HL-60 (cell line): Measurements from ENCODE around the gene TSPAN15.

Experiments
- DNase-seq, 2 experiments: peaks; one replicate each; pipeline ENCODE4 v3.0.0-alpha.2; 2010 to 2020; ENCODE audit warnings: low read depth in 1 of 2, low spot score in 1 of 2
- H3K27ac ChIP-seq: fragments of 250-450 bp; sonication (Bioruptor Pico); replicated peaks from 2 replicates; pipeline ENCODE4 v1.5.1; 2020; ENCODE audit warnings: mild to moderate bottlenecking, moderate library complexity
- H3K27me3 ChIP-seq: fragments of 250-450 bp; sonication (Bioruptor Pico); 2 replicates; pipeline ENCODE4 v1.5.1; 2021; ENCODE audit warnings: mild to moderate bottlenecking, moderate library complexity; ENCODE audit not compliant: insufficient read depth, poor library complexity, severe bottlenecking
- H3K4me3 ChIP-seq: replicated peaks from 2 replicates; pipeline ENCODE4 v1.5.1; 2011; ENCODE audit warnings: mild to moderate bottlenecking, control low read depth, low read length; ENCODE audit not compliant: insufficient read depth
- GABPA ChIP-seq: IDR thresholded peaks from 2 replicates; pipeline ENCODE4 v1.6.1; 2012; ENCODE audit warnings: low read depth
- POLR2AphosphoS5 ChIP-seq: IDR thresholded peaks from 2 replicates; pipeline ENCODE4 v1.6.1; 2012; ENCODE audit warnings: low read depth
- SPI1 ChIP-seq: IDR thresholded peaks from 2 replicates; pipeline ENCODE4 v1.6.1; 2012; ENCODE audit warnings: low read depth, mild to moderate bottlenecking, borderline replicate concordance
- TF ChIP-seq, protein P1 (sequence below): IDR thresholded peaks from one replicate; pipeline ENCODE4 v1.5.1; 2011; ENCODE audit warnings: low read length, control low read depth, inconsistent platforms; ENCODE audit not compliant: insufficient read depth
- TF ChIP-seq, protein P2 (sequence below): IDR thresholded peaks from 2 replicates; pipeline ENCODE4 v1.6.1; 2012; ENCODE audit warnings: low read depth; ENCODE audit not compliant: insufficient replicate concordance

TSPAN15 gene

DNA sequence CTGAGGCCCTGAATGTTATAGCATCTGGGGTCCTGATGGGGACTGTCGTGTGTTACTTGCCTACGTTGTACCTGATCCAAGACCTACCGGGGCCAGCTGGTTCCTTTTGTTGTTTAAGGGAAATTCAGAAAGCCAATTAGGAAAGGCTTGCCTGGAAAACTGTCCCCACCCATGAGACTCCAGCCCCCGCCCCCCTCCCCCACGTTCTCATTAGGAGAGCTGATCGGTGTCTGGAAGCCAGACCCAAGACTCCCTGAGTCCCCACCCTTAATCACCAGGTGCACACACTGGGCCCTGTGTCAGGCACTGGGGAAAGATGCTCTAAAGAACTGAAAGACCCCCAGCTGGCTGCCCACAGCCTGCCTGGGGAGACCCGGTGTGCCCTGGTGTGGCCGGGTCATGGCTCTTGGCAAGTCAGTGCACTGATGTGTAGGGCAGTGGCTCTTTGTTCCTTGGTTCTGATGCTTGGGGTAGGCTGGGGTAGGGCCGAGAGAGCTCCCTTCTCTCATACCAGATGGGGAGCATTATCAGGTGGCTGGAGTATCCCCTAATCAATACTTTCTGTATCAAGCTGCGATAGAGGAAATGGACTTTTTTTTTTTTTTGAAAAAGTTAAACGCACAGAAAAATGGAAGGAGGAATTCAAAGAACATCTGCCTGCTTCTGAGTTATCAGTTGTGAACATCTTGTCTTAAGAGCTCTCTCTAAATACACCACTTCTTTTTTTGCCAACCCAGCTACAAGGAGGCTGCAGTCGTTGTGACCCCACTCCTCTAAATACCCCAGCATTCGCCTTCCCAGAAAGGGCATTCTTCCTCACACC lies 16.9 kb downstream of the TSPAN15 start:
- Histone ChIP-seq H3K27me3 (no peaks in the 10 kb centered on the region), H3K27ac (no peak overlapping the region), H3K4me3 (no peak overlapping the region)
- no peak for DNase-seq
- no peak for TF ChIP-seq GABPA
- TF ChIP-seq, protein P1, sequence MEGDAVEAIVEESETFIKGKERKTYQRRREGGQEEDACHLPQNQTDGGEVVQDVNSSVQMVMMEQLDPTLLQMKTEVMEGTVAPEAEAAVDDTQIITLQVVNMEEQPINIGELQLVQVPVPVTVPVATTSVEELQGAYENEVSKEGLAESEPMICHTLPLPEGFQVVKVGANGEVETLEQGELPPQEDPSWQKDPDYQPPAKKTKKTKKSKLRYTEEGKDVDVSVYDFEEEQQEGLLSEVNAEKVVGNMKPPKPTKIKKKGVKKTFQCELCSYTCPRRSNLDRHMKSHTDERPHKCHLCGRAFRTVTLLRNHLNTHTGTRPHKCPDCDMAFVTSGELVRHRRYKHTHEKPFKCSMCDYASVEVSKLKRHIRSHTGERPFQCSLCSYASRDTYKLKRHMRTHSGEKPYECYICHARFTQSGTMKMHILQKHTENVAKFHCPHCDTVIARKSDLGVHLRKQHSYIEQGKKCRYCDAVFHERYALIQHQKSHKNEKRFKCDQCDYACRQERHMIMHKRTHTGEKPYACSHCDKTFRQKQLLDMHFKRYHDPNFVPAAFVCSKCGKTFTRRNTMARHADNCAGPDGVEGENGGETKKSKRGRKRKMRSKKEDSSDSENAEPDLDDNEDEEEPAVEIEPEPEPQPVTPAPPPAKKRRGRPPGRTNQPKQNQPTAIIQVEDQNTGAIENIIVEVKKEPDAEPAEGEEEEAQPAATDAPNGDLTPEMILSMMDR = no peak
- TF ChIP-seq, protein P2, sequence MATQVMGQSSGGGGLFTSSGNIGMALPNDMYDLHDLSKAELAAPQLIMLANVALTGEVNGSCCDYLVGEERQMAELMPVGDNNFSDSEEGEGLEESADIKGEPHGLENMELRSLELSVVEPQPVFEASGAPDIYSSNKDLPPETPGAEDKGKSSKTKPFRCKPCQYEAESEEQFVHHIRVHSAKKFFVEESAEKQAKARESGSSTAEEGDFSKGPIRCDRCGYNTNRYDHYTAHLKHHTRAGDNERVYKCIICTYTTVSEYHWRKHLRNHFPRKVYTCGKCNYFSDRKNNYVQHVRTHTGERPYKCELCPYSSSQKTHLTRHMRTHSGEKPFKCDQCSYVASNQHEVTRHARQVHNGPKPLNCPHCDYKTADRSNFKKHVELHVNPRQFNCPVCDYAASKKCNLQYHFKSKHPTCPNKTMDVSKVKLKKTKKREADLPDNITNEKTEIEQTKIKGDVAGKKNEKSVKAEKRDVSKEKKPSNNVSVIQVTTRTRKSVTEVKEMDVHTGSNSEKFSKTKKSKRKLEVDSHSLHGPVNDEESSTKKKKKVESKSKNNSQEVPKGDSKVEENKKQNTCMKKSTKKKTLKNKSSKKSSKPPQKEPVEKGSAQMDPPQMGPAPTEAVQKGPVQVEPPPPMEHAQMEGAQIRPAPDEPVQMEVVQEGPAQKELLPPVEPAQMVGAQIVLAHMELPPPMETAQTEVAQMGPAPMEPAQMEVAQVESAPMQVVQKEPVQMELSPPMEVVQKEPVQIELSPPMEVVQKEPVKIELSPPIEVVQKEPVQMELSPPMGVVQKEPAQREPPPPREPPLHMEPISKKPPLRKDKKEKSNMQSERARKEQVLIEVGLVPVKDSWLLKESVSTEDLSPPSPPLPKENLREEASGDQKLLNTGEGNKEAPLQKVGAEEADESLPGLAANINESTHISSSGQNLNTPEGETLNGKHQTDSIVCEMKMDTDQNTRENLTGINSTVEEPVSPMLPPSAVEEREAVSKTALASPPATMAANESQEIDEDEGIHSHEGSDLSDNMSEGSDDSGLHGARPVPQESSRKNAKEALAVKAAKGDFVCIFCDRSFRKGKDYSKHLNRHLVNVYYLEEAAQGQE = no peak

DNA sequence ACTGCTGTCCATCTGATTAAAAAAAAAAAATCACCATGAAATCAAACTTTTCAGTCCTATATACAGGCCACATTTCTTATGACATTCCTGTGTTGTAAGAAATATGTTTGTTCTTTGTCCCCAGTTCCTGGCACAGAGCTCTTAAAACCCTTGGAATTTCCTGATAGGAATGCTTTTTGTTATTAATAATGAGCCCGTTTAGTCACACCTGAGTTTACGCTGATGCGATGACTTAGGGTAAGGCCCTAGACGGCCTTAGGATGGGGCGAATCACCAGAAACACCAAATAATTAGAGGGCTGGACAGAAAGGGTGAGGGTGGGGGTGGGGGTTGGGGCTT lies 17.5 kb downstream of the TSPAN15 start:
- no peak for DNase-seq
- TF ChIP-seq, protein P2 = no peak
- TF ChIP-seq SPI1 (no peak), GABPA (no peak), POLR2AphosphoS5 (no peak)
- TF ChIP-seq, protein P1 = no peak
- Histone ChIP-seq H3K27ac (no peak overlapping the region), H3K4me3 (no peak overlapping the region), H3K27me3 (no peaks in the 10 kb centered on the region)

DNA sequence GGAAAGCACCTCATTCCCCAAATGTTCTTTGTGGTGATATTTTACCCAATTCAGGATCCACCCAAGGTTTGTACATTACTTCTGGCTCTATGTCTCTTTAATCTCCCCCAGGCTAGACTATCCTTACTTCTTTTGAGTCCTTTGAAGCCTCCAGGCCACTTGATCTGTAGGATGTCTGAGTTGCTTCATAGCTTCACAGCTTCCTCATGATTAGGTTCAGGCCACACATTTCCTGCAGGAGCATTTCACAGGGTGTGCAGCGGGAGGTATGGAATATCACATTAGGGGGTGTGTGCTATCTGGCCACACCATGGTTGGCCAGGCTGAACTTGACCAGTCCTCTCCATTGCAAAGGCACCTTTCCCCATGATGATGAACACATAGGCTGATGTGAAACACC lies 18.7 kb downstream of the TSPAN15 start:
- Histone ChIP-seq H3K27ac (no peak overlapping the region), H3K27me3 (no peaks in the 10 kb centered on the region), H3K4me3 (no peak overlapping the region)
- TF ChIP-seq, protein P1 = no peak
- TF ChIP-seq, protein P2 = no peak
- TF ChIP-seq GABPA (no peak), SPI1 (no peak), POLR2AphosphoS5 (no peak)
- no peak for DNase-seq
